ENCODE measurements around the gene IFI27L1. TPM values are rescaled to one million over a fixed set of nuclear protein-coding genes. Genes with fewer than 3 reads are reported as not detected.
A peak's percentile ranks its signal among the peaks of the same experiment; 100 is the strongest.

IFI27L1 gene
- total and polyA plus RNA-seq, 2 of the 13 experiments (the other 11 are each of a cell fraction or from before 2014, with no cell fraction given) = 11.9 to 19.0 TPM

GRCh38 chr14:94080621-94081385 is at the start of gene IFI27L1, which contains the start of gene DDX24 (continued):
- TF ChIP-seq, protein P1, sequence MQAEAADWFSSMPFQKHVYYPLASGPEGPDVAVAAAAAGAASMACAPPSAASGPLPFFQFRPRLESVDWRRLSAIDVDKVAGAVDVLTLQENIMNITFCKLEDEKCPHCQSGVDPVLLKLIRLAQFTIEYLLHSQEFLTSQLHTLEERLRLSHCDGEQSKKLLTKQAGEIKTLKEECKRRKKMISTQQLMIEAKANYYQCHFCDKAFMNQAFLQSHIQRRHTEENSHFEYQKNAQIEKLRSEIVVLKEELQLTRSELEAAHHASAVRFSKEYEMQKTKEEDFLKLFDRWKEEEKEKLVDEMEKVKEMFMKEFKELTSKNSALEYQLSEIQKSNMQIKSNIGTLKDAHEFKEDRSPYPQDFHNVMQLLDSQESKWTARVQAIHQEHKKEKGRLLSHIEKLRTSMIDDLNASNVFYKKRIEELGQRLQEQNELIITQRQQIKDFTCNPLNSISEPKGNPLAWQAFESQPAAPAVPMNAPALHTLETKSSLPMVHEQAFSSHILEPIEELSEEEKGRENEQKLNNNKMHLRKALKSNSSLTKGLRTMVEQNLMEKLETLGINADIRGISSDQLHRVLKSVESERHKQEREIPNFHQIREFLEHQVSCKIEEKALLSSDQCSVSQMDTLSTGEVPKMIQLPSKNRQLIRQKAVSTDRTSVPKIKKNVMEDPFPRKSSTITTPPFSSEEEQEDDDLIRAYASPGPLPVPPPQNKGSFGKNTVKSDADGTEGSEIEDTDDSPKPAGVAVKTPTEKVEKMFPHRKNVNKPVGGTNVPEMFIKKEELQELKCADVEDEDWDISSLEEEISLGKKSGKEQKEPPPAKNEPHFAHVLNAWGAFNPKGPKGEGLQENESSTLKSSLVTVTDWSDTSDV (CRISPR knock-in tag; IDR thresholded peaks at IDR 0.05) = peak; percentile 43; the same call in 1 of the 2 replicates
- TF ChIP-seq BORCS8-MEF2B (CRISPR knock-in tag; IDR thresholded peaks at IDR 0.05) (peak; percentile 37; the same call in 1 of the 2 replicates), ZNF543 (CRISPR knock-in tag; IDR thresholded peaks at IDR 0.05) (peak; percentile 22; the same call in 1 of the 2 replicates), ZNF713 (CRISPR knock-in tag; IDR thresholded peaks at IDR 0.05) (no peak), TGIF2 (CRISPR knock-in tag; IDR thresholded peaks at IDR 0.05) (peak; percentile 40; the same call in 1 of the 2 replicates), ZNF737 (CRISPR knock-in tag; IDR thresholded peaks at IDR 0.05; ENCODE audit: borderline replicate concordance) (0 out of 2 replicates have a peak, but pooled peaks have one; percentile 52), ZNF367 (CRISPR knock-in tag; IDR thresholded peaks at IDR 0.05; ENCODE audit: borderline replicate concordance) (no peak), ATF5 (CRISPR knock-in tag; IDR thresholded peaks at IDR 0.05; ENCODE audit: low read depth) (no peak), RCOR2 (CRISPR knock-in tag; IDR thresholded peaks at IDR 0.05) (no peak), ZMAT3 (CRISPR knock-in tag; conservative IDR thresholded peaks at IDR 0.05) (0 out of 2 replicates have a peak, but pooled peaks have one; percentile 45), GATA4 (IDR thresholded peaks at IDR 0.05; ENCODE audit: borderline replicate concordance, low read depth) (peak; percentile 53; the same call in 1 of the 2 replicates), ZNF879 (CRISPR knock-in tag; IDR thresholded peaks at IDR 0.05) (peak; percentile 39; the same call in 1 of the 2 replicates), ZNF772 (CRISPR knock-in tag; IDR thresholded peaks at IDR 0.05) (peak; percentile 55; the same call in 1 of the 2 replicates), GATAD2A (CRISPR knock-in tag; IDR thresholded peaks at IDR 0.05) (no peak), KDM4B (CRISPR knock-in tag; IDR thresholded peaks at IDR 0.05) (0 out of 2 replicates have a peak, but pooled peaks have one; percentile 48), GLMP (CRISPR knock-in tag; IDR thresholded peaks at IDR 0.05; ENCODE audit: borderline replicate concordance) (no peak), PITX1 (CRISPR knock-in tag; IDR thresholded peaks at IDR 0.05) (peak; percentile 47; the same call in 1 of the 2 replicates), RBFOX2 (IDR thresholded peaks at IDR 0.05; ENCODE audit: low read depth, low read length) (peak; percentile 86), ZNF788 (CRISPR knock-in tag; IDR thresholded peaks at IDR 0.05; ENCODE audit: borderline replicate concordance) (no peak; the same call in 1 of the 2 replicates), MZF1 (CRISPR knock-in tag; IDR thresholded peaks at IDR 0.05; ENCODE audit: borderline replicate concordance) (0 out of 2 replicates have a peak, but pooled peaks have one; percentile 5), ZNF850 (CRISPR knock-in tag; conservative IDR thresholded peaks at IDR 0.05) (0 out of 2 replicates have a peak, but pooled peaks have one; percentile 33), NCOA2 (CRISPR knock-in tag; IDR thresholded peaks at IDR 0.05) (no peak)
- TF ChIP-seq, protein P2, sequence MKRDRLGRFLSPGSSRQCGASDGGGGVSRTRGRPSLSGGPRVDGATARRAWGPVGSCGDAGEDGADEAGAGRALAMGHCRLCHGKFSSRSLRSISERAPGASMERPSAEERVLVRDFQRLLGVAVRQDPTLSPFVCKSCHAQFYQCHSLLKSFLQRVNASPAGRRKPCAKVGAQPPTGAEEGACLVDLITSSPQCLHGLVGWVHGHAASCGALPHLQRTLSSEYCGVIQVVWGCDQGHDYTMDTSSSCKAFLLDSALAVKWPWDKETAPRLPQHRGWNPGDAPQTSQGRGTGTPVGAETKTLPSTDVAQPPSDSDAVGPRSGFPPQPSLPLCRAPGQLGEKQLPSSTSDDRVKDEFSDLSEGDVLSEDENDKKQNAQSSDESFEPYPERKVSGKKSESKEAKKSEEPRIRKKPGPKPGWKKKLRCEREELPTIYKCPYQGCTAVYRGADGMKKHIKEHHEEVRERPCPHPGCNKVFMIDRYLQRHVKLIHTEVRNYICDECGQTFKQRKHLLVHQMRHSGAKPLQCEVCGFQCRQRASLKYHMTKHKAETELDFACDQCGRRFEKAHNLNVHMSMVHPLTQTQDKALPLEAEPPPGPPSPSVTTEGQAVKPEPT (CRISPR knock-in tag; IDR thresholded peaks at IDR 0.05; ENCODE audit: low read depth) = peak; percentile 80; the same call in 1 of the 2 replicates
